WTC11 (cell line): Measurements from ENCODE around the gene DAG1. TPM values are rescaled to one million over a fixed set of nuclear protein-coding genes. Genes with fewer than 3 reads are reported as not detected.

Experiments used
- ATAC-seq: fragments of 200-7000 bp; cut with Tn5 transposase; 2 replicates; pipeline ENCODE4 v1.10.0; 2021; ENCODE audit warnings: mild to moderate bottlenecking, moderate library complexity
- CTCF ChIA-PET: fragments of 300-600 bp; sonication (Branson Sonifier 250); formaldehyde crosslinking; loops from one replicate; lab custom pipeline; 2021; ENCODE audit warnings: antibody characterized with exemption; lab: Charles Lee
- POLR2A ChIA-PET: fragments of 350-600 bp; sonication (Branson Sonifier 250); formaldehyde crosslinking; loops from one replicate; lab custom pipeline; 2021; ENCODE audit warnings: antibody characterized with exemption; lab: Charles Lee
- DNase-seq: peaks from one replicate; pipeline ENCODE4 v3.0.0; 2021; ENCODE audit warnings: low spot score
- H3K27ac Mint-ChIP-seq: 2 replicates; pipeline ENCODE4 v1.8.0; 2021; ENCODE audit warnings: mixed read lengths
- H3K27me3 Mint-ChIP-seq: 2 replicates; pipeline ENCODE4 v1.8.0; 2021; ENCODE audit warnings: low read depth, mild to moderate bottlenecking, moderate library complexity, mixed read lengths
- H3K36me3 Mint-ChIP-seq: 2 replicates; pipeline ENCODE4 v1.8.0; 2021; ENCODE audit warnings: mixed read lengths
- H3K4me1 Mint-ChIP-seq: 2 replicates; pipeline ENCODE4 v1.8.0; 2022; ENCODE audit warnings: mixed read lengths
- H3K4me3 Mint-ChIP-seq: 2 replicates; pipeline ENCODE4 v1.8.0; 2021; ENCODE audit warnings: mild to moderate bottlenecking, moderate library complexity, mixed read lengths
- H3K9me3 Mint-ChIP-seq: 2 replicates; pipeline ENCODE4 v1.8.0; 2021; ENCODE audit warnings: mixed read lengths
- AR ChIP-seq: fragments of 250-450 bp; sonication (Bioruptor Pico); IDR thresholded peaks from 2 replicates; pipeline ENCODE4 v1.9.0; 2021; ENCODE audit warnings: mild to moderate bottlenecking
- ATF3 ChIP-seq: sonication (generic); formaldehyde crosslinking; conservative IDR thresholded peaks from 2 replicates; pipeline ENCODE4 v1.8.1; 2022; ENCODE audit warnings: mild to moderate bottlenecking, missing genetic modification reagents
- ATF6 ChIP-seq: sonication (generic); formaldehyde crosslinking; IDR thresholded peaks from 2 replicates; pipeline ENCODE4 v1.8.1; 2023; ENCODE audit warnings: mild to moderate bottlenecking, missing genetic modification reagents
- CREB1 ChIP-seq: sonication (generic); formaldehyde crosslinking; IDR thresholded peaks from 2 replicates; pipeline ENCODE4 v1.8.0; 2023; ENCODE audit warnings: mild to moderate bottlenecking, missing genetic modification reagents
- CREM ChIP-seq: sonication (generic); formaldehyde crosslinking; IDR thresholded peaks from 2 replicates; pipeline ENCODE4 v1.8.1; 2022; ENCODE audit warnings: mild to moderate bottlenecking, missing genetic modification reagents, moderate library complexity
- ESRRA ChIP-seq: sonication (generic); formaldehyde crosslinking; IDR thresholded peaks from 2 replicates; pipeline ENCODE4 v1.8.1; 2022; ENCODE audit warnings: mild to moderate bottlenecking, missing genetic modification reagents, borderline replicate concordance
- ETV6 ChIP-seq: sonication (generic); formaldehyde crosslinking; IDR thresholded peaks from 2 replicates; pipeline ENCODE4 v1.8.1; 2022; ENCODE audit warnings: mild to moderate bottlenecking, missing genetic modification reagents
- FOXK1 ChIP-seq: sonication (generic); formaldehyde crosslinking; IDR thresholded peaks from 2 replicates; pipeline ENCODE4 v1.8.0; 2022; ENCODE audit warnings: mild to moderate bottlenecking, moderate library complexity, missing genetic modification reagents
- GRHL2 ChIP-seq: fragments of 250-450 bp; sonication (Bioruptor Pico); IDR thresholded peaks from 2 replicates; pipeline ENCODE4 v1.8.0; 2022; ENCODE audit warnings: mild to moderate bottlenecking, moderate library complexity; ENCODE audit not compliant: insufficient replicate concordance, severe bottlenecking
- JAZF1 ChIP-seq: fragments of 250-450 bp; sonication (Bioruptor Pico); IDR thresholded peaks from 2 replicates; pipeline ENCODE4 v1.9.0; 2021; ENCODE audit warnings: moderate library complexity, mild to moderate bottlenecking, inconsistent platforms
- NR3C1 ChIP-seq: sonication (generic); formaldehyde crosslinking; conservative IDR thresholded peaks from 2 replicates; pipeline ENCODE4 v1.8.1; 2023; ENCODE audit warnings: low read depth, mild to moderate bottlenecking, missing genetic modification reagents
- SMAD4 ChIP-seq: sonication (generic); formaldehyde crosslinking; IDR thresholded peaks from 2 replicates; pipeline ENCODE4 v1.8.0; 2022; ENCODE audit warnings: mild to moderate bottlenecking, missing genetic modification reagents
- STAT6 ChIP-seq: sonication (generic); formaldehyde crosslinking; conservative IDR thresholded peaks from 2 replicates; pipeline ENCODE4 v1.8.1; 2023; ENCODE audit warnings: mild to moderate bottlenecking, low read depth, missing genetic modification reagents, moderate library complexity
- ZNF317 ChIP-seq: sonication (generic); formaldehyde crosslinking; IDR thresholded peaks from 2 replicates; pipeline ENCODE4 v1.8.1; 2023; ENCODE audit warnings: low read depth, mild to moderate bottlenecking, moderate library complexity, missing genetic modification reagents, borderline replicate concordance
- ZNF416 ChIP-seq: fragments of 250-450 bp; sonication (Bioruptor Pico); IDR thresholded peaks from 2 replicates; pipeline ENCODE4 v1.9.0; 2021; ENCODE audit warnings: mild to moderate bottlenecking, inconsistent platforms
- ZNF425 ChIP-seq: fragments of 250-450 bp; sonication (Bioruptor Pico); conservative IDR thresholded peaks from 2 replicates; pipeline ENCODE4 v1.9.0; 2021; ENCODE audit warnings: mild to moderate bottlenecking
- total RNA-seq: library from RNA; stranded (reverse); gene quantifications from 3 replicates; pipeline ENCODE4 v1.2.3, GENCODE V29; 2021
- TF ChIP-seq, protein P1 (sequence below): sonication (generic); formaldehyde crosslinking; IDR thresholded peaks from 2 replicates; pipeline ENCODE4 v1.8.0; 2022; ENCODE audit warnings: mild to moderate bottlenecking, missing genetic modification reagents
- TF ChIP-seq, protein P2 (sequence below): sonication (generic); formaldehyde crosslinking; IDR thresholded peaks from 2 replicates; pipeline ENCODE4 v1.8.0; 2023; ENCODE audit warnings: missing genetic modification reagents
- TF ChIP-seq, protein P3 (sequence below): sonication (generic); formaldehyde crosslinking; IDR thresholded peaks from 2 replicates; pipeline ENCODE4 v1.8.1; 2022; ENCODE audit warnings: mild to moderate bottlenecking, moderate library complexity, missing genetic modification reagents

DAG1 gene
- total RNA-seq, 1 experiment from 2014 or later = 115 TPM

DNA sequence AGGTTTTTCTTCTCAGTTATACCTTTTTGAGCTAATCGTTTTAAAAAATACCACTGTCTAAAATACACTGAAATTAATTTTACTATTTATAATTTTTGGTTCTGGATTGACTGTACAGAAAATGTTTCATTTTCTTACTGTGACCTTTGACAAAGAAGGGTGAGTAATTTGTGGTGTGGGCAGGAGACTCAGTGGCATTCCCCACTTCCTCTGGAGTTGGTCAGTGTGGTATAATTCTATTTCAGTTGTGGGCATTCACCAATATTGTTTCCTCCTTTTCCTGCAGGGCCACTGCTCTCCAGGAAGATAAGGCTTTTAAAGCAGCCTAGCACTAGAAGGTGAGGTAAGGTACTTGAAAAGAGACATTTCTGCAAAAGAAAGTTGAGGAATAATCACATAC lies 6.5 kb downstream of the DAG1 start:
- ChIA-PET POLR2A (no interaction called here), CTCF (interaction anchor here (2.8 kb wide), 1 partner anchor 63 kb away, joined by 6 read pairs; no protein-coding TSS in a partner anchor)
- Mint-ChIP-seq H3K27me3 (no peaks in the 10 kb centered on the region), H3K36me3 (peaks cover 40% of the 10 kb centered on the region), H3K27ac (no peak overlapping the region), H3K4me1 (peaks cover 8% of the 10 kb centered on the region), H3K4me3 (no peak overlapping the region), H3K9me3 (no peaks in the 10 kb centered on the region)
- ATAC-seq (no peak), DNase-seq (no peak)
- TF ChIP-seq GRHL2 (CRISPR knock-in tag) (no peak), NR3C1 (CRISPR knock-in tag) (no peak), ESRRA (CRISPR knock-in tag) (no peak), ZNF416 (no peak), CREM (CRISPR knock-in tag) (no peak), AR (CRISPR knock-in tag) (no peak), STAT6 (CRISPR knock-in tag) (no peak), ZNF317 (CRISPR knock-in tag) (no peak), JAZF1 (CRISPR knock-in tag) (no peak), ZNF425 (no peak), FOXK1 (no peak), ATF3 (CRISPR knock-in tag) (no peak), ATF6 (CRISPR knock-in tag) (no peak), ETV6 (CRISPR knock-in tag) (no peak), CREB1 (CRISPR knock-in tag) (no peak), SMAD4 (CRISPR knock-in tag) (no peak)
- TF ChIP-seq, protein P1, sequence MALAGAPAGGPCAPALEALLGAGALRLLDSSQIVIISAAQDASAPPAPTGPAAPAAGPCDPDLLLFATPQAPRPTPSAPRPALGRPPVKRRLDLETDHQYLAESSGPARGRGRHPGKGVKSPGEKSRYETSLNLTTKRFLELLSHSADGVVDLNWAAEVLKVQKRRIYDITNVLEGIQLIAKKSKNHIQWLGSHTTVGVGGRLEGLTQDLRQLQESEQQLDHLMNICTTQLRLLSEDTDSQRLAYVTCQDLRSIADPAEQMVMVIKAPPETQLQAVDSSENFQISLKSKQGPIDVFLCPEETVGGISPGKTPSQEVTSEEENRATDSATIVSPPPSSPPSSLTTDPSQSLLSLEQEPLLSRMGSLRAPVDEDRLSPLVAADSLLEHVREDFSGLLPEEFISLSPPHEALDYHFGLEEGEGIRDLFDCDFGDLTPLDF = no peak
- TF ChIP-seq, protein P2, sequence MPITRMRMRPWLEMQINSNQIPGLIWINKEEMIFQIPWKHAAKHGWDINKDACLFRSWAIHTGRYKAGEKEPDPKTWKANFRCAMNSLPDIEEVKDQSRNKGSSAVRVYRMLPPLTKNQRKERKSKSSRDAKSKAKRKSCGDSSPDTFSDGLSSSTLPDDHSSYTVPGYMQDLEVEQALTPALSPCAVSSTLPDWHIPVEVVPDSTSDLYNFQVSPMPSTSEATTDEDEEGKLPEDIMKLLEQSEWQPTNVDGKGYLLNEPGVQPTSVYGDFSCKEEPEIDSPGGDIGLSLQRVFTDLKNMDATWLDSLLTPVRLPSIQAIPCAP (CRISPR knock-in tag) = no peak
- TF ChIP-seq, protein P3, sequence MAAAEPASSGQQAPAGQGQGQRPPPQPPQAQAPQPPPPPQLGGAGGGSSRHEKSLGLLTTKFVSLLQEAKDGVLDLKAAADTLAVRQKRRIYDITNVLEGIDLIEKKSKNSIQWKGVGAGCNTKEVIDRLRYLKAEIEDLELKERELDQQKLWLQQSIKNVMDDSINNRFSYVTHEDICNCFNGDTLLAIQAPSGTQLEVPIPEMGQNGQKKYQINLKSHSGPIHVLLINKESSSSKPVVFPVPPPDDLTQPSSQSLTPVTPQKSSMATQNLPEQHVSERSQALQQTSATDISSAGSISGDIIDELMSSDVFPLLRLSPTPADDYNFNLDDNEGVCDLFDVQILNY (CRISPR knock-in tag) = no peak
